ENCODE data around the gene ODF4. TPM values are rescaled to one million over a fixed set of nuclear protein-coding genes. Genes with fewer than 3 reads are reported as not detected.
"Not testable (repeated sequence)": the region's sequence is repeated elsewhere in the genome, so short reads cannot be mapped to it uniquely, and the experiment has no call there.

The ODF4 gene
- total RNA-seq, 4 donors from 2014 or later, result not detected

DNA sequence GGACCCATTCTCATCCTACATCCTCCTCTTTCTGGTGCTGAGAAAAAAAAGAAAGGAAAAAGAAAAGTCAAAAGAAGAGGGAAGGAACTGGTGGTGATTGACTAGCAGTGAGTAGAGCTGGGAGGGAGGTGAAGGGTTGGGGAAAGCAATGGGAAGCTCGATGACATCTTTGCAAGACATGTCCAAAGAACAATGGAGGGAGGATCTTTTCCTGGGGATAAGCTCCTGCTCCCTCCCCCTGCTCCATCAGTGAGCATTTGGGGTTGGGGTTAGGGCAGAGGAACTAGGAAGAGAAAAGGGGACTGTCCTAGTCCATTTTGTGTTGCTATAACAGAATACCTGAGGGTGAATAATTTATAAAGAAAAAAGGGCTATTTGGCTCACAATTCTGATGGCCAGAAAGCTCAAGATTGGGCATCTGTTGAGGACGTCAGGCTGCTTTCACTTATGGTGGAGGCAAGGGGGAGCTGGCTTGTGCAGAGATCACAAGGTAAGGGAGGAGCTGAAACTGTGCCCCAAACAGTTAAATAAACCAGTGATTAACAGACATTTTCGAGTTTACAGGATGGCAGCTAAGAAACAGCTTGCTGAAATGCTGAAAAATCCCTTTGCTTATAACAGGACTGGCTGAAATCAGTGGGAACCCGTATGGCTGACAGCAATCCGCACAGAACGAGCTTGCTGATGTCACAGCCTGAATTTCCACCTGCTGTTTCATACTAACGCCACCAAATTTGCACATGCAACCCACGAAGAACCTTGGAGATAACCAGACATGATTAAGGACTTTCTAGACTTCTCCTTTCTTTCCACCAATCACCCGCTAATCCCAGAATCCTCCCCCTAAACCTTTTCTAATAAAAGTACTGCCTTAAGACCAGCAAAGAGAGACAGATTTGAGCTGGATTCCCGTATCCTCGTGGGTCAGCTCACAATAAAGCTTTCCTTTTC, 1.6 kb upstream of the ODF4 start:
- no peaks in the 10 kb centered on the region for H3K27me3 ChIP-seq
- DNase-seq, result no peak
- no peaks in the 10 kb centered on the region for H3K4me1 ChIP-seq
- no peaks in the 10 kb centered on the region for H3K36me3 ChIP-seq
- H3K9me3 ChIP-seq, result no peaks in the 10 kb centered on the region
- H3K27ac ChIP-seq, result no peak overlapping the region
- TF ChIP-seq, protein P1, sequence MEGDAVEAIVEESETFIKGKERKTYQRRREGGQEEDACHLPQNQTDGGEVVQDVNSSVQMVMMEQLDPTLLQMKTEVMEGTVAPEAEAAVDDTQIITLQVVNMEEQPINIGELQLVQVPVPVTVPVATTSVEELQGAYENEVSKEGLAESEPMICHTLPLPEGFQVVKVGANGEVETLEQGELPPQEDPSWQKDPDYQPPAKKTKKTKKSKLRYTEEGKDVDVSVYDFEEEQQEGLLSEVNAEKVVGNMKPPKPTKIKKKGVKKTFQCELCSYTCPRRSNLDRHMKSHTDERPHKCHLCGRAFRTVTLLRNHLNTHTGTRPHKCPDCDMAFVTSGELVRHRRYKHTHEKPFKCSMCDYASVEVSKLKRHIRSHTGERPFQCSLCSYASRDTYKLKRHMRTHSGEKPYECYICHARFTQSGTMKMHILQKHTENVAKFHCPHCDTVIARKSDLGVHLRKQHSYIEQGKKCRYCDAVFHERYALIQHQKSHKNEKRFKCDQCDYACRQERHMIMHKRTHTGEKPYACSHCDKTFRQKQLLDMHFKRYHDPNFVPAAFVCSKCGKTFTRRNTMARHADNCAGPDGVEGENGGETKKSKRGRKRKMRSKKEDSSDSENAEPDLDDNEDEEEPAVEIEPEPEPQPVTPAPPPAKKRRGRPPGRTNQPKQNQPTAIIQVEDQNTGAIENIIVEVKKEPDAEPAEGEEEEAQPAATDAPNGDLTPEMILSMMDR (IDR thresholded peaks at IDR 0.05), result no peak
- TF ChIP-seq POLR2A (IDR thresholded peaks at IDR 0.05), result no peak
- no peak overlapping the region for H3K4me3 ChIP-seq

DNA sequence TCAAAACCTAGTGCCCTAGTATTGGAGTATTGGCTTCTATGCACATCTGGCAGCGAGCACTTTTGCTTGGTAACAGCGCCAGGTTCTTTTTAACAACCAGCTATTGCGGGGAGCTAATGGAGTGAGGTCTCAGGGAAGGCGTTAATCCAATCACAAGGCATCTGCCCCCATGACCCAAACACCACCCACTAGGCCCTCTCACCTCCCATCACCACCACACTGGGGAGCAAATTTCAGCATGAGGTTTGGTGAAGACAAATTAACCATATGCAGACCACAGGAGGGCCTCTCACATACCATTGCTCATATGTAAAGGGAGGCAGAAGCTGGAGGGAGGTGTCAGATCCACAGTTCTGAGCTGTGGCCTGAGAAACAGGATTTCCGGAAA, 893 bp upstream of the ODF4 start:
- no peak for TF ChIP-seq POLR2A (IDR thresholded peaks at IDR 0.05)
- TF ChIP-seq, protein P1 (IDR thresholded peaks at IDR 0.05), result no peak
- DNase-seq, result no peak

GRCh38 chr17:8341456-8341855, 1.8 kb downstream of the ODF4 start:
- Histone ChIP-seq H3K27me3 (no peaks in the 10 kb centered on the region), H3K4me1 (no peaks in the 10 kb centered on the region), H3K27ac (no peak overlapping the region), H3K4me3 (no peak overlapping the region), H3K9me3 (no peaks in the 10 kb centered on the region), H3K36me3 (no peaks in the 10 kb centered on the region)
- DNase-seq, result no peak
- TF ChIP-seq, protein P1 (IDR thresholded peaks at IDR 0.05), result no peak
- TF ChIP-seq POLR2A (IDR thresholded peaks at IDR 0.05), result no peak

More for the DNA sequence above, 893 bp upstream of the ODF4 start:
- Histone ChIP-seq H3K4me1 (no peaks in the 10 kb centered on the region), H3K27me3 (no peaks in the 10 kb centered on the region), H3K4me3 (no peak overlapping the region), H3K27ac (no peak overlapping the region), H3K36me3 (no peaks in the 10 kb centered on the region), H3K9me3 (no peaks in the 10 kb centered on the region)

- Histone ChIP-seq H3K27me3 (no peaks in the 10 kb centered on the region), H3K27ac (no peak overlapping the region), H3K36me3 (no peaks in the 10 kb centered on the region)
These were observed 5.5 kb downstream of the ODF4 start for GRCh38 chr17:8345052-8345690.

DNA sequence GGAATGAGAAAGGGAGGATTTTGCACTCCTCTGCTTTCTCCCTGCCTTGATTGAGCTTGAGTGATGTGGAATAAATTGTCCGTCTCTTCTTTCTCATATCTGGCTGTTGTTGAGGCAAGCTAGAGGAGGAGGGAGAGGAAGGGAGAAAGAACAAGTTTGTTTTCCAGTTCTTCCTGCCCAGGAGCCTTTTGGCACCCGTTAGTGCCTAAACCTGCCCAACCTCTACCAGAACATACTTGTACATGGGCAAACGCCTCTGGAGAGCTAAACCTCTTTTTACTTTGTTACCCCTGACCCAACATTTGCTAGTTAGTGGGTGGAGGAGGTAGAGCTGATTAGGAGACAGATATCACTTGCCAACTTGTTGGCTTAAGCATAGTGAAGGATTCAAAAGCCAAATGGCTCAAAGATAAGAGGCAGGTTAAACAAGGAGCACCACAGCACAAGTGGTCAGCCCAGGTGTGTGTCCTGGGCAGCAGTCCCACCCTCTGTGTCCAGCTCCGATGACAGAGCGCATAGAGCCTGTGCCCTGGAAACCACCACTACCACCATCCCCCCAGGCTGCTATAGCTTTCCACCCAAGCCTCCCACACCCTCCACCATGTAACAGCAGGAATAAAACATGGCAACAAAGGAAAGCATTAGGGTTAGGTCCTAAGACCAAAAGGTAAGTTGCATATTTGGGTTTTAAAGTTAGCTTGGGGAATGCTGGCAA, 6.5 kb downstream of the ODF4 start:
- H3K36me3 ChIP-seq, result no peaks in the 10 kb centered on the region
- no peak overlapping the region for H3K4me3 ChIP-seq
- H3K9me3 ChIP-seq, result no peaks in the 10 kb centered on the region
- DNase-seq, result no peak
- H3K4me1 ChIP-seq, result no peaks in the 10 kb centered on the region
- no peak overlapping the region for H3K27ac ChIP-seq
- no peaks in the 10 kb centered on the region for H3K27me3 ChIP-seq
- no peak for TF ChIP-seq POLR2A (IDR thresholded peaks at IDR 0.05)
- TF ChIP-seq, protein P1 (IDR thresholded peaks at IDR 0.05), result no peak

More at GRCh38 chr17:8345052-8345690, 5.5 kb downstream of the ODF4 start:
- no peak overlapping the region for H3K4me3 ChIP-seq
- no peaks in the 10 kb centered on the region for H3K4me1 ChIP-seq
- TF ChIP-seq, protein P1 (IDR thresholded peaks at IDR 0.05), result no peak
- TF ChIP-seq POLR2A (IDR thresholded peaks at IDR 0.05), result no peak
- H3K9me3 ChIP-seq, result no peaks in the 10 kb centered on the region
- DNase-seq, result no peak

GRCh38 chr17:8347001-8347400, 7.4 kb downstream of the ODF4 start:
- not testable (repeated sequence) for H3K9me3 ChIP-seq, H3K27me3 ChIP-seq, H3K4me3 ChIP-seq, H3K27ac ChIP-seq, DNase-seq, H3K4me1 ChIP-seq, H3K36me3 ChIP-seq

Data from Peyer's patch (tissue), 4 donors.